GM21723 (cell line): ENCODE results near the gene DPH1.

ENCODE experiments used
- ATAC-seq: cut with Tn5 transposase; IDR thresholded peaks from one replicate; pipeline ENCODE4 v1.9.1; 2021; ENCODE audit warnings: mild to moderate bottlenecking, moderate library complexity; ENCODE audit not compliant: unreplicated experiment

The DPH1 gene

DNA sequence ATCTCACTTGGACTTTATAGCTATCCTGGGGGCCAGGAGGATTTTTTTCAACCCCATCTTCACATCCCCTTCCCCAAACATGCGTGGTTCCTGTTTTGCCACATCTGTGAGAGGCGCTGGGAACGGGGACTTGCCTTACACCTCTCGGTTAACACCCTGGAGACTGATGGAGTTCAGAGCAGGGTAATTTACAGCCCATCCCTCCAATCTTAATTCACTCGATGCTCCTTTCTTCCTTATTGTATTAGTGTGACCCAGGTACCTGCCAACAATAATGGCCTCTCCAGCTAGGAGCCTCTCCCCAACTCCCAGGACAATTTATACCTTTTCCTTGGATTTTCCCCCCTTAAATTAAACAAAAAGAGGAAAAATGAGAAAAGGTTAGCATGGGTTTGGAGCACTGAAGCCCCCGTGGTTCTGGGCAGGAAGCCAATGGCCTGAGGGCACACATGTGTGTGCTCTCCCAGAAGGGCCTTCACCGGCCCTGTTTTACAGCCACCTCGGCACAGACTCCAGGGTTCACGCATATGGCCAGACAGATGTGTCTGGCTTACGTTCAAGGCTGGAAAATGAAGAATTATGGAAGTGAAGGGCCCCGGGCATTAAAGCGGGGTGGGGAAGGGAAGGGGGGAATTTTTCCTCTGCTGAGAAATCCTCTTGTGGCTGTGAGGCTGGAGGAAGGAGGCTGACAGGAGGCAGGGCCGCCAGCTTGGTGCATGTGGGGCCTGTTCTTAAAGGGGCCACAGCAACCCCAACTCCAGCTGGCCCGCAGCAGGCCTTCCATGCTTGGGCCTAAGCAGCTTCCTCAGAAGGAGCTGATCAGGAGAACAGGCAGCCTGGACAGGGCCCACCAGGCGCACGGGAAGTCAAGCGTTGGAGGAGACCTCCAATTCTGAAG lies 46.4 kb downstream of the DPH1 start:
- ATAC-seq: no peak

GRCh38 chr17:2077040-2077439 lies 47.1 kb downstream of the DPH1 start:
- no peak for ATAC-seq

DNA sequence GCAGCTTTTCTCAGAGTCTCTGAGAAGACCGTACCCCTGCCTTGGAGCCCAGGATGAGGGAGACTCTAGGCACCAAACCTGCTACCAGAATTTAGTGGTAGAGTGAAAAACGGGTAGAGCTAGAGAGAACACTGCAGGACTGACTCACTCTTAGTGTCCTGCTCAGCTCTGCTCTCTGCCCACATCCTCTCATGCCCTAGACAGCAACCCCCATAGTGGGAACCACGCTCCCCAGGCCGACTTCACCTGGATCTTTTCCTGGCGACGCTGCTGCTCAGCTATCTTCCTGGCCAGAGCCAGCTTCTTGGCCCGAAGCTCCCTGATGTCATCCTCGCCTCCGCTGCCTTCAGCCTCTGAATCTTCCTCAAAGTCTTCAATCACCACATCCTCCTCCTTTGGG lies 51.6 kb downstream of the DPH1 start:
- ATAC-seq: no peak

GRCh38 chr17:2082003-2082781 lies 52.2 kb downstream of the DPH1 start:
- ATAC-seq: no peak

DNA sequence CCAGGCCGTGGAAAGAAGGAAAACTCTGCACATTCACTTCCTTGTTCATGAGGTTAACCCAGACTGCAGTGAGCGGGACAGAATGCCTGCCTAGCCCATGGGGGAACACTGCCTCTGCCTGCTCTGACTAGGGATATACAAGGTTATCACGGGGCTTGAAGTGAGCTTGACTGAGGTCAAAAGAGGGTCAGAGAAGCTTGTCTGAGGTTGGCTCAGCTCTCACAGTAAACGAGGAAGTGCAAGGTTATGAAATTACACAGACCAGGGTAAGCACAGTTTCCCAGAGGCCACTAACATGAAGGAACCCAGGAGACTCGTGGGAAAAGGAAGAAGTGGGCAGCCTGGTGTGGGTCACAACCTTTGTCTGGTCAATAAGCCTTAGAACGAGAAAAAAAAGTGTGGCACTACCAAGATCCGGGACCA lies 53.7 kb downstream of the DPH1 start:
- peak; percentile 56 for ATAC-seq

DNA sequence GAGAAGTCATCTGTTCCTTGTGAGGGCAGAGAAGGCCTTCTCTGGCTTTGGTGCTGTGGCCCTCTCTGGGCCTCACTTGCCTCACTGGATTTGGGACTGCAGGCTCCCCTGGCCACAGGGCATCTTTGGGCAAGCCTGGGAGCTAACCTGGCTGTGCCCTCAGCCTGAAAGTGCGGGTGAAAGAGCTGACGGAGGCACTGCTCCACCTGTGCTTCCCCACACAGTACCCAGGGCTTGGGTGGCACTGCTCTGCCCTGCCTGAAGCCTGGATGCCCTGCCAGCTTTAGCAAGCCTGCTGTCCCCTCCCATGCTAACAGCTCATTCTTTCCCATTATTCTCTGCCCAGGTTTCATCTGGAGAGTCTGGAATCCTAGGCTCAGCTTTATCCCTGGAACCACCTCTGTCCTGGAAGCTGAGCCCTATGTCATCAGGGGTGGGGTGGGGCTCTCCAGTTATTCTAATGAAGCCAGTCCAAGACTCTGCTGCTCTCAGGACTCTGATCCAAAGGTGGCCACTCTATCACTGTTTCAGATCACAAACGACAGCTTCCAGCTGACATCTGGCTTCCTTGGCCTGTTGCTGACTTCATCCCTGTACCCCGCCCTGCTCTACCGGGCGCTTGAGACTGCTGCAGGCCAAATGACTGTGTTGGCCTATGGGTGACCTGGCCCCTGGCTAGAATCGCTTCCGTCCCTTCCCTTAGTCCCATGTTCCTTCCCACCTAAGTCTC lies 54.2 kb downstream of the DPH1 start:
- ATAC-seq: no peak

DNA sequence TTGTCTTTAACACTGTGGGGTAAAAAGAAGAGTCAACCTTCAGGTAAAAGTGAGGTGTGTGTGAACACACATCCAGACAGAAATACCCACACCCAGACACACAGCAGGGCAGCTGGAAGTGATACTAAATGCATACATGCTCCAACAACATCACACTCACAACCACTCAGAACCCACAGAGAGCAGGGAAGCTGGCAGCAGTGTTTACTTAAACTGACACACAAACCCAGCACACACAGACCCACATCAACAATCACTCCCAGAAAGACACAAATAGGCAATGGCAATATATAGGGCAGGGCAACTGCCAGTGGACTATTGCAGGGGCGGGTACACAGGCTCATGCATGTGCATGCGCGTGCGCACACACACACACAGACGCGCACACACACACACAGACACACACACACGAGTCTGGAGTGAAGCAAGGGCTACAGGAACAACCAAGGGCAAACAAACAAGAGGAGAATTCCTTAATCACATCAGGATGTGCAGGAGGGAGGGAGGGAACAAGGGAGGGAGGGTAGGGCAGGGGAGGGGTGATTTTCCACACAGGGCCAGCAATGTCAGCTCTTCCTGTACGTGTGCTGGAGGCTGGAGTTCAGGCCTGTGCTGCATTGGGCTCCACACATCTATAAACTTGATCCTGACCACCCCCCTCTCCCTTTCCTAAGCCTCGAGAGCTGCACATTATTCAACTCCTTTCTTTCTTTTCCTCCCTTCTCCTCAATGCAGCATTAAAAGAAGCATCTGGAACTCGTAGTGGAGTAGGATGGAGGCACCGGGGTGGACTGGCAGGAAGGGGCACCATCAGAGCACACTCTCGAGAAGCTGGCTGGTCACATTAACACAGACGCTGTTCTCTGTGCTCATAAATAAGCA lies 55.1 kb downstream of the DPH1 start:
- no peak for ATAC-seq

DNA sequence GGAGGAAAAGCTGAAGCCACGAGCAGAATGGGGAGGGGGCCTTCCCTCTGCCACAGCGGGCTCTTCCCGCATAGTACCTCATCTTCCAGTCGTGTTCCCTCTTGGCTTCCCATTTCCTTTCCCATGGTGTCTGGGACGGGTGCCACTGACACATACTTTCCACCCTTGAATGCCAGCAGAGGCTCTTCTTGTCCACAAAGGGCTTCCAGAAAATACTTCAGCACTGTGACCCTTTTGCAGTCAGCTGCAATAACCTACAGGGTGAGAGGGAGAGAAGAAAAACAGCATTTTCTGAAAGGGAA lies 55.6 kb downstream of the DPH1 start:
- ATAC-seq: no peak

DNA sequence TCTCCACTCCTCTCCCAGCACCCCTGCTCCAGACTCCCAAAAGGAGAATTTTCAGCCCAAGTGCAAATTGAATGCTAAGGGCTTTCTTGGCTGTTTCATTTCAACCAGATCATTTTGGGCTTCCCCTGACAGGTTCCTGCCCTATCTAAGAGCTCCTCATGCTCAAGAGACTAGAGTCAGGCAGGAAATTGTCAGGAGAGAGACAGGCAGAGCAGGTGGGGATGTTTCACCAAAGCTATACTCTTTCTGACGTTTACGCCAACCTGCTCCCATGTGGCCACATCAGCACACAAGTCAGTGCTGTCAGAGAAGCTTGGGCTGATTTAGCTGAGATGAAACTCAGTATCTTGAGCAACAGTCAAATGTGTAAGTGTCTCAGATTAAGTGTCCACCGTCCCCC lies 56.4 kb downstream of the DPH1 start:
- no peak for ATAC-seq

- peak; percentile 42 for ATAC-seq
These were observed 57.8 kb downstream of the DPH1 start for GRCh38 chr17:2087597-2088211.

GRCh38 chr17:2089021-2089422 lies 59.1 kb downstream of the DPH1 start:
- ATAC-seq: peak; percentile 24

GRCh38 chr17:2090210-2090641 lies 60.3 kb downstream of the DPH1 start:
- ATAC-seq: no peak

DNA sequence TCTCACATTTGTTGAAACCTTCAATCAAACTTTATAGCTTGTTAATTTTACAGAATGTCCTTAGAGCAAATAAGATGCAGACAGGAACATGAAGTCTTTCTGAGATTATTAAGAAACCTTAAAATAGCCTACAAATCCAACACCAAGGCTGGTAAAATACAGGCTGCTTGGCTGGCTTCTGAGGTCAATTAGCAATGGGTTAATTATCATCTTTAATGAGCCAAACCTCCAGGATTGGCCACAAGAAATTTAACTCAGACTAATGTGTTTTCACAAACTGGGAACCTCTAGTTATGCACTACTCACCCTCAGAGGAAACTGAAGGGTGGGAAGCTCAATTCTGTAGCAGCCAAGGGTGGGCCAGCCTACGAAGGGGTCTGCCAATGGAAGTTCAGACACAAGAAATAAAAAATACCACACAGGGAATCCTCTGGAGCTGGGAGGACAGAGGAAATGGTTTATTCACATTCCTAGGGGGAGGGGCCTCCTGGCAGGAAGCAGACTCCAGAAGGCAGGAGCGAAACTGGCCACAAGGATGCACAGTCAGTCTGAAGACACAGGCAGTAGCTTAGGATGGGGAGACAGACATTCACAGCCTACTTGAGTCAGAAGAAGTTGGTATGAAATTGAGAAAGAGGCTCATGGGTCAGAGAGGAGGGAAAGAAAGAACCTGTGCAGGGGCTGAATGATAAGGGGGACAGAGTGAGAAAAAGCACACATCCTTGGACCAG lies 61.0 kb downstream of the DPH1 start:
- no peak for ATAC-seq

GRCh38 chr17:2092253-2092652 lies 62.3 kb downstream of the DPH1 start:
- no peak for ATAC-seq

DNA sequence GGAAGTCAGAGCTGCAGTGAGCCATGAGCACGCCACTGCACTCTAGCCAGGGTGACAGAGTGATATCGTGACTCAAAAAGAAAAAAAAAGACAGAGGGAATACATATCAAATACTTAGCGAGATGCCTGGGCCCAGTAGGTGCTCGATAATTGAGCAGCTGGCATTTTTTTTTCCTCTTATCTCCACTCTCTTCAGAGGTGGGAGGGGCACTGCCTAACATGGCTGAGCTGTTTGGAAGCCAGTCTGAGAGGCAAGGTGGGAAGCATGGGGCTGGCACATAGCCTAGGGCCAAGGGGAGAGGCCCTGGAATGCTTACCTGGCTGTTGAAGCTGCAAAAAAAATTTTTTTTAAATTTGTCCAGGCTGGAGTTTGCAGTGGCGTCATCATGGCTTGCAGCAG lies 63.4 kb downstream of the DPH1 start:
- no peak for ATAC-seq
